Stomach (tissue), 9 donors: ENCODE results near the gene ANKRD7. TPM values are rescaled to one million over a fixed set of nuclear protein-coding genes. Genes with fewer than 3 reads are reported as not detected.

Source experiments
- DNase-seq, 2 donors: peaks; one replicate each; pipeline versions ENCODE4 v3.0.0 to v3.0.0-alpha.2; 2013 to 2019
- H3K27ac ChIP-seq, 5 donors: fragments of 200-600 bp in 4 of 5; sonication (generic) in 4 of 5; one replicate each; pipeline ENCODE4 v1.5.1; 2013 to 2019; ENCODE audit warnings: mild to moderate bottlenecking in 1 of 5, moderate library complexity in 1 of 5
- H3K27me3 ChIP-seq, 3 donors: fragments of 200-600 bp; sonication (generic); one replicate each; pipeline ENCODE4 v1.5.1; 2017 to 2019; ENCODE audit warnings: mixed run types in 1 of 3
- H3K36me3 ChIP-seq, 4 donors: fragments of 200-600 bp; sonication (generic); 1 replicate in 3 of 4; 2 replicates in 1 of 4; pipeline ENCODE4 v1.5.1; 2016 to 2019
- H3K4me1 ChIP-seq, 4 donors: fragments of 200-600 bp; sonication (generic); one replicate each; pipeline ENCODE4 v1.5.1; 2016 to 2019
- H3K4me3 ChIP-seq, 4 donors: fragments of 200-600 bp; sonication (generic) in 3 of 4; one replicate each; pipeline ENCODE4 v1.5.1; 2016 to 2019; ENCODE audit warnings: mild to moderate bottlenecking in 1 of 4
- H3K9me3 ChIP-seq, 4 donors: fragments of 200-600 bp; sonication (generic); one replicate each; pipeline ENCODE4 v1.5.1; 2016 to 2019
- EP300 ChIP-seq: sonication (generic); formaldehyde crosslinking; IDR thresholded peaks from one replicate; pipeline ENCODE4 v1.6.1; 2017; ENCODE audit warnings: antibody characterized with exemption
- POLR2A ChIP-seq, 4 donors: fragments of 450-650 bp; IDR thresholded peaks; one replicate each; pipeline ENCODE4 v1.6.1; 2016; ENCODE audit warnings: antibody characterized with exemption in 4 of 4, control low read depth in 2 of 4, mild to moderate bottlenecking in 1 of 4, moderate library complexity in 1 of 4
- POLR2AphosphoS5 ChIP-seq, 3 donors: sonication (generic); formaldehyde crosslinking; IDR thresholded peaks; one replicate each; pipeline ENCODE4 v1.6.1; 2016; ENCODE audit warnings: antibody characterized with exemption in 3 of 3
- WGBS, 5 donors: extraction: QIAGEN DNeasy Blood & Tissue Kit in 3 of 5; methylation state at CpG; one replicate each; pipeline versions ENCODE4 v1.1.5 to v1.1.7; 2013 to 2018; 5-methylcytosine and 5-hydroxymethylcytosine counted together
- intact Hi-C: fragments of 100-400 bp; cut with DNase I; formaldehyde crosslinking; loops from one replicate; pipeline ENCODE4 v1.15.1; 2023; ENCODE audit warnings: low total_unique reads
- polyA plus RNA-seq, 3 donors: library from polyadenylated mRNA; stranded (reverse); fragments of 200-250 nt; gene quantifications; one replicate each; pipeline ENCODE4 v1.2.3, GENCODE V29; 2013
- total RNA-seq, 5 donors: library from RNA; depleted of rRNA; stranded (reverse); fragments of >200 nt; gene quantifications; one replicate each; pipeline versions ENCODE4 v1.1.0 to v1.2.3, GENCODE V29; 2014 to 2016
- TF ChIP-seq, protein P1 (sequence below), 7 experiments: fragments of 450-650 bp in 4 of 7; fragments of 200-600 bp in 3 of 7; sonication (generic) in 3 of 7; IDR thresholded peaks; one replicate each; pipeline ENCODE4 v1.5.1; 2016 to 2019; ENCODE audit warnings: antibody characterized with exemption in 7 of 7, control low read depth in 2 of 7, mild to moderate bottlenecking in 1 of 7
- donor health status: healthy with polysubstance abuse.
- donor health status: Bipolar disorder and iron deficiency.
- donor health status: healthy.

The ANKRD7 gene
- total and polyA plus RNA-seq, 8 donors, result 1.3 to 4.2 (median 2.0) TPM; not detected in 5

GRCh38 chr7:118250860-118251494 lies 26.5 kb downstream of the ANKRD7 start:
- H3K4me3 ChIP-seq, result no peak overlapping the region
- no peaks in the 10 kb centered on the region for H3K27me3 ChIP-seq
- H3K36me3 ChIP-seq, result no peaks in the 10 kb centered on the region
- DNase-seq, result no peak
- no peaks in the 10 kb centered on the region for H3K9me3 ChIP-seq
- 60 to 65% (median 63%) methylated on average over 4 of the region's 4 CpGs for WGBS, 5 donors
- TF ChIP-seq POLR2A (IDR thresholded peaks at IDR 0.05) (no peak), EP300 (no peak), POLR2AphosphoS5 (IDR thresholded peaks at IDR 0.05) (no peak)
- TF ChIP-seq, protein P1, sequence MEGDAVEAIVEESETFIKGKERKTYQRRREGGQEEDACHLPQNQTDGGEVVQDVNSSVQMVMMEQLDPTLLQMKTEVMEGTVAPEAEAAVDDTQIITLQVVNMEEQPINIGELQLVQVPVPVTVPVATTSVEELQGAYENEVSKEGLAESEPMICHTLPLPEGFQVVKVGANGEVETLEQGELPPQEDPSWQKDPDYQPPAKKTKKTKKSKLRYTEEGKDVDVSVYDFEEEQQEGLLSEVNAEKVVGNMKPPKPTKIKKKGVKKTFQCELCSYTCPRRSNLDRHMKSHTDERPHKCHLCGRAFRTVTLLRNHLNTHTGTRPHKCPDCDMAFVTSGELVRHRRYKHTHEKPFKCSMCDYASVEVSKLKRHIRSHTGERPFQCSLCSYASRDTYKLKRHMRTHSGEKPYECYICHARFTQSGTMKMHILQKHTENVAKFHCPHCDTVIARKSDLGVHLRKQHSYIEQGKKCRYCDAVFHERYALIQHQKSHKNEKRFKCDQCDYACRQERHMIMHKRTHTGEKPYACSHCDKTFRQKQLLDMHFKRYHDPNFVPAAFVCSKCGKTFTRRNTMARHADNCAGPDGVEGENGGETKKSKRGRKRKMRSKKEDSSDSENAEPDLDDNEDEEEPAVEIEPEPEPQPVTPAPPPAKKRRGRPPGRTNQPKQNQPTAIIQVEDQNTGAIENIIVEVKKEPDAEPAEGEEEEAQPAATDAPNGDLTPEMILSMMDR (IDR thresholded peaks at IDR 0.05), result no peak
- no peaks in the 10 kb centered on the region for H3K4me1 ChIP-seq
- no peak overlapping the region for H3K27ac ChIP-seq
- intact Hi-C loops, result no loop called here

GRCh38 chr7:118252087-118252486 lies 27.6 kb downstream of the ANKRD7 start:
- Histone ChIP-seq H3K36me3 (no peaks in the 10 kb centered on the region), H3K9me3 (no peaks in the 10 kb centered on the region), H3K4me3 (no peak overlapping the region), H3K27me3 (no peaks in the 10 kb centered on the region), H3K27ac (no peak overlapping the region), H3K4me1 (no peaks in the 10 kb centered on the region)
- WGBS, 5 donors, result 89 to 97% (median 92%) methylated on average over 1 of the region's 1 CpG
- DNase-seq, result no peak
- no peak for TF ChIP-seq POLR2AphosphoS5 (IDR thresholded peaks at IDR 0.05)
- TF ChIP-seq, protein P1 (IDR thresholded peaks at IDR 0.05), result no peak
- TF ChIP-seq EP300, result no peak
- no peak for TF ChIP-seq POLR2A (IDR thresholded peaks at IDR 0.05)
- intact Hi-C loops, result no loop called here

DNA sequence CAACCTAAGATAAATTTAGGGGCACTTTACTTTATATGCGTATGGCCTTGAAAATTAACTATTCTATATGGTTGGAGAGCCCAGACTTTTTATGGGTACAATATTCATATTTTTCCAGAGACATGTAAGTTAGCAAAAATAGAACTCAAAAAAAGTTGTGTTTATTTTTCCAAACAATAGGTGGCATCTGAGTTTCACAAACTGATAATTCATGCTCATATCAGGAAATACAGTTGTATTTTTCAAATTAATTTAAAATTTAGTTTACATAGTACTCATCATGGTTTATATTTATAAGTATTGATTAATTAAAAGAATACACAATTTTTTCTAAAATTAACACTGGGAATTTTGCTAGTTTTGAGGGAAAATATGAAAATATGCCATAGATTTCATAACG lies 34.6 kb downstream of the ANKRD7 start:
- no peaks in the 10 kb centered on the region for H3K4me1 ChIP-seq
- no peak overlapping the region for H3K27ac ChIP-seq
- H3K9me3 ChIP-seq, result no peaks in the 10 kb centered on the region
- WGBS, 5 donors, result 85 to 96% (median 94%) methylated on average over 2 of the region's 2 CpGs
- H3K4me3 ChIP-seq, result no peak overlapping the region
- H3K36me3 ChIP-seq, result no peaks in the 10 kb centered on the region
- TF ChIP-seq POLR2A (IDR thresholded peaks at IDR 0.05) (no peak), EP300 (no peak), POLR2AphosphoS5 (IDR thresholded peaks at IDR 0.05) (no peak)
- TF ChIP-seq, protein P1 (IDR thresholded peaks at IDR 0.05), result no peak
- H3K27me3 ChIP-seq, result no peaks in the 10 kb centered on the region
- intact Hi-C loops, result no loop called here
- DNase-seq, result no peak

GRCh38 chr7:118264836-118265235 lies 40.3 kb downstream of the ANKRD7 start:
- no peaks in the 10 kb centered on the region for H3K27me3 ChIP-seq
- intact Hi-C loops, result no loop called here

More at GRCh38 chr7:118264836-118265235, 40.3 kb downstream of the ANKRD7 start:
- DNase-seq, result no peak
- Histone ChIP-seq H3K9me3 (no peaks in the 10 kb centered on the region), H3K4me1 (no peaks in the 10 kb centered on the region), H3K4me3 (no peak overlapping the region), H3K36me3 (no peaks in the 10 kb centered on the region), H3K27ac (no peak overlapping the region)
- TF ChIP-seq, protein P1 (IDR thresholded peaks at IDR 0.05), result no peak
- TF ChIP-seq EP300 (no peak), POLR2AphosphoS5 (IDR thresholded peaks at IDR 0.05) (no peak), POLR2A (IDR thresholded peaks at IDR 0.05) (no peak)
